OCI-LY7 (cell line): ENCODE data around the gene ETNPPL. TPM values are rescaled to one million over a fixed set of nuclear protein-coding genes. Genes with fewer than 3 reads are reported as not detected.

ENCODE experiments used
- BruUV-seq: library from RNA; stranded (reverse); fragments of 400-500 nt; replicated peaks from 2 replicates; lab custom pipeline; 2021; lab: Mats Ljungman, UMichigan
- CTCF ChIA-PET: fragments of 300-600 bp; sonication (Branson Sonifier 250); formaldehyde crosslinking; loops from one replicate; lab custom pipeline; 2022; ENCODE audit warnings: antibody characterized with exemption; ENCODE audit not compliant: unreplicated experiment; lab: Charles Lee
- POLR2A ChIA-PET: fragments of 300-600 bp; sonication (Branson Sonifier 250); formaldehyde crosslinking; loops from one replicate; lab custom pipeline; 2022; ENCODE audit warnings: antibody characterized with exemption; lab: Charles Lee
- DNase-seq: peaks from one replicate; pipeline ENCODE4 v3.0.0-alpha.2; 2015; ENCODE audit warnings: low spot score
- H2AFZ ChIP-seq: fragments of 200-600 bp; sonication (generic), shearing (Covaris generic); 2 replicates; pipeline ENCODE4 v1.6.1; 2014; ENCODE audit warnings: mild to moderate bottlenecking, antibody characterized with exemption, low read length, moderate library complexity
- H3K27ac ChIP-seq: fragments of 200-600 bp; sonication (generic); 2 replicates; pipeline ENCODE4 v1.5.1; 2014; ENCODE audit warnings: mixed run types, low read depth, mild to moderate bottlenecking, moderate library complexity, low read length, inconsistent platforms; ENCODE audit not compliant: poor library complexity, severe bottlenecking
- H3K36me3 ChIP-seq: fragments of 200-600 bp; sonication (generic); 2 replicates; pipeline ENCODE4 v1.6.1; 2014; ENCODE audit warnings: mild to moderate bottlenecking, antibody characterized with exemption, low read length, moderate library complexity, mixed read lengths; ENCODE audit not compliant: insufficient read depth
- H3K4me1 ChIP-seq: fragments of 200-600 bp; sonication (generic); 2 replicates; pipeline ENCODE4 v1.5.1; 2014; ENCODE audit warnings: mild to moderate bottlenecking, low read length; ENCODE audit not compliant: insufficient read depth, poor library complexity, severe bottlenecking
- H3K4me2 ChIP-seq: fragments of 200-600 bp; sonication (generic); 2 replicates; pipeline ENCODE4 v1.6.1; 2014; ENCODE audit warnings: mild to moderate bottlenecking, low read length
- H3K4me3 ChIP-seq: fragments of 200-600 bp; sonication (generic); 2 replicates; pipeline ENCODE4 v1.5.1; 2014; ENCODE audit warnings: mild to moderate bottlenecking, low read depth, low read length; ENCODE audit not compliant: poor library complexity, severe bottlenecking
- H3K79me2 ChIP-seq: fragments of 200-600 bp; sonication (generic); 2 replicates; pipeline ENCODE4 v1.6.1; 2016; ENCODE audit warnings: low read depth, mild to moderate bottlenecking, low read length, moderate library complexity, mixed read lengths; ENCODE audit not compliant: insufficient read depth
- H3K9me2 ChIP-seq: fragments of 200-600 bp; sonication (generic); 2 replicates; pipeline ENCODE4 v1.6.1; 2016; ENCODE audit warnings: mild to moderate bottlenecking, low read length, mixed read lengths; ENCODE audit not compliant: insufficient read depth
- H3K9me3 ChIP-seq: fragments of 200-600 bp; sonication (generic); 2 replicates; pipeline ENCODE4 v1.6.1; 2014; ENCODE audit warnings: mild to moderate bottlenecking, mixed run types, low read length, mixed read lengths
- H4K20me1 ChIP-seq: fragments of 200-600 bp; sonication (generic); 2 replicates; pipeline ENCODE4 v1.6.1; 2014; ENCODE audit warnings: mild to moderate bottlenecking, antibody characterized with exemption, low read length, moderate library complexity, mixed read lengths; ENCODE audit not compliant: insufficient read depth
- CTCF ChIP-seq: fragments of 200-600 bp; sonication (generic); conservative IDR thresholded peaks from 2 replicates; pipeline ENCODE4 v1.5.1; 2014; ENCODE audit warnings: mild to moderate bottlenecking, antibody characterized with exemption, low read length, moderate library complexity, mixed read lengths
- EZH2phosphoT487 ChIP-seq: fragments of 200-600 bp; sonication (generic); IDR thresholded peaks from 2 replicates; pipeline ENCODE4 v1.6.1; 2018; ENCODE audit warnings: low read depth, borderline replicate concordance, mild to moderate bottlenecking, mixed run types, antibody characterized with exemption, low read length, moderate library complexity, mixed read lengths
- intact Hi-C: fragments of 100-400 bp; cut with micrococcal nuclease; formaldehyde crosslinking; loops from one replicate; pipeline ENCODE4 v1.10.0; 2022; ENCODE audit not compliant: unreplicated experiment
- total RNA-seq, 2 experiments: library from RNA; depleted of rRNA in 1 of 2; stranded (reverse); fragments of >200 nt in 1 of 2; shearing (Covaris generic) in 1 of 2; gene quantifications; 2 replicates each; pipeline ENCODE4 v1.2.3, GENCODE V29; 2014 to 2022

The ETNPPL gene
- total RNA-seq, 2 experiments from 2014 or later, result not detected

- no peaks in the 10 kb centered on the region for H3K79me2 ChIP-seq
- H3K36me3 ChIP-seq, result no peaks in the 10 kb centered on the region
- no peaks in the 10 kb centered on the region for H4K20me1 ChIP-seq
- BruUV-seq, result no TSS peak
- H3K9me3 ChIP-seq, result no peaks in the 10 kb centered on the region
- H3K27ac ChIP-seq, result no peak overlapping the region
- intact Hi-C loops, result no loop called here
- no peak overlapping the region for H2AFZ ChIP-seq
- no peak overlapping the region for H3K4me3 ChIP-seq
- H3K4me1 ChIP-seq, result no peaks in the 10 kb centered on the region
- no peak for DNase-seq
- H3K9me2 ChIP-seq, result no peaks in the 10 kb centered on the region
- ChIA-PET POLR2A (no interaction called here), CTCF (no interaction called here)
- TF ChIP-seq CTCF (no peak), EZH2phosphoT487 (no peak)
- no peak overlapping the region for H3K4me2 ChIP-seq
Measured at GRCh38 chr4:108700081-108700757, 62.6 kb downstream of the ETNPPL start.

GRCh38 chr4:108696160-108696559 lies 66.7 kb downstream of the ETNPPL start:
- Histone ChIP-seq H4K20me1 (no peaks in the 10 kb centered on the region), H3K27ac (no peak overlapping the region), H3K4me3 (no peak overlapping the region), H2AFZ (no peak overlapping the region), H3K36me3 (no peaks in the 10 kb centered on the region), H3K4me2 (no peak overlapping the region), H3K4me1 (no peaks in the 10 kb centered on the region), H3K9me2 (no peaks in the 10 kb centered on the region), H3K9me3 (no peaks in the 10 kb centered on the region), H3K79me2 (no peaks in the 10 kb centered on the region)
- intact Hi-C loops, result loop anchor here (10.0 kb wide), 1 partner anchor 239 kb away; no protein-coding TSS in a partner anchor
- ChIA-PET POLR2A (interaction anchor here (0.5 to 1.3 kb wide), 3 partner anchors 9 to 1880 kb away, joined by 3 to 4 read pairs (median 4); no protein-coding TSS in a partner anchor), CTCF (interaction anchor here (0.5 kb wide), 1 partner anchor 657 kb away, joined by 3 read pairs; no protein-coding TSS in a partner anchor)
- BruUV-seq, result no TSS peak
- TF ChIP-seq CTCF, result no peak
- DNase-seq, result no peak

- no peak overlapping the region for H3K4me2 ChIP-seq
- H4K20me1 ChIP-seq, result no peaks in the 10 kb centered on the region
- BruUV-seq, result no TSS peak
- ChIA-PET POLR2A (no interaction called here), CTCF (no interaction called here)
- TF ChIP-seq EZH2phosphoT487 (no peak), CTCF (no peak)
- no peaks in the 10 kb centered on the region for H3K9me2 ChIP-seq
- no peaks in the 10 kb centered on the region for H3K36me3 ChIP-seq
- no peaks in the 10 kb centered on the region for H3K4me1 ChIP-seq
- intact Hi-C loops, result loop anchor here (10.0 kb wide), 1 partner anchor 240 kb away; no protein-coding TSS in a partner anchor
- no peak overlapping the region for H3K4me3 ChIP-seq
- H2AFZ ChIP-seq, result no peak overlapping the region
- no peaks in the 10 kb centered on the region for H3K9me3 ChIP-seq
- no peaks in the 10 kb centered on the region for H3K79me2 ChIP-seq
- no peak for DNase-seq
- H3K27ac ChIP-seq, result no peak overlapping the region
Measured at GRCh38 chr4:108695062-108695461, 67.8 kb downstream of the ETNPPL start.
